NT2/D1 (cell line): ENCODE results near the gene ARV1.

Experiments used
- YY1 ChIP-seq: IDR thresholded peaks from 2 replicates; pipeline ENCODE4 v1.6.1; 2011; ENCODE audit not compliant: insufficient read length, insufficient read depth
- ZNF274 ChIP-seq: IDR thresholded peaks from 2 replicates; pipeline ENCODE4 v1.6.1; 2011; ENCODE audit warnings: mild to moderate bottlenecking, low read depth, low read length

GRCh38 chr1:231019711-231020110 lies 40.8 kb downstream of the ARV1 start:
- TF ChIP-seq YY1 (no peak), ZNF274 (no peak)
